Mononuclear cell (primary cell): ENCODE results near the gene CPS1. TPM values are rescaled to one million over a fixed set of nuclear protein-coding genes. Genes with fewer than 3 reads are reported as not detected.

ENCODE experiments used
- H3K27me3 ChIP-seq: 2 replicates; pipeline ENCODE4 v1.6.0; 2011; ENCODE audit warnings: low read length, control low read depth; ENCODE audit not compliant: insufficient read depth
- H3K4me1 ChIP-seq: 2 replicates; pipeline ENCODE4 v1.5.1; 2011; ENCODE audit warnings: mild to moderate bottlenecking, low read length, control low read depth; ENCODE audit not compliant: insufficient read depth
- H3K4me3 ChIP-seq: 2 replicates; pipeline ENCODE4 v1.5.1; 2011; ENCODE audit warnings: mild to moderate bottlenecking, low read length, moderate library complexity
- H3K9me3 ChIP-seq: 2 replicates; pipeline ENCODE4 v1.5.1; 2011; ENCODE audit warnings: low read depth, mild to moderate bottlenecking, control low read depth, low read length
- total RNA-seq: library from RNA; depleted of rRNA; stranded (reverse); fragments of >200 nt; gene quantifications from one replicate; pipeline ENCODE4 v1.2.3, GENCODE V29; 2012

The CPS1 gene
- 0.42 TPM for total RNA-seq

DNA sequence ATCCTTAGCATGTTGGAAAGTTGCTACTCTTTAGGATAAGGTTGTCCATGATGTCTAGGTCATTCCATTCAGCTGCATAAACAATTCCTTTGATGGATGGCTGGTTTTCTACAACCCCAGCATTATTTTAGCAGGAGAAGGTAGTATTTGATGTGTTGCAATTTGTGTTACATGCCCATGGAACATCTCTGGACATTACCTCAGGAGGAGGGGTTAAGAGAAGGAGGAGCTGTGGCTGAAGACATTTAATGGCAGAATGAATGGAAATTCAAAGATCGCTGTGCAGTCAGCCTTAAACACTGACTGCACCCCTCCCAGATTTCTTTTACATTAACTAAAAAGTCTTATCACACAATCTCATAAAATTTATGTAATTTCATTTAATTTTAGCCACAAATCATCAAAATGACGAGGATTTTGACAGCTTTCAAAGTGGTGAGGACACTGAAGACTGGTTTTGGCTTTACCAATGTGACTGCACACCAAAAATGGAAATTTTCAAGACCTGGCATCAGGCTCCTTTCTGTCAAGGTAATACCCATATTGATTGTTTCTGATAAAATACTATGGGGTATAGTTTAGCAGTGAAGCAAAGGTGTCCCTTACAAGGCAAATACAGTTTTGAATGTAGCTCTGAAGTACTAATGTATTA lies at the start of gene CPS1:
Gene CPS1, plus strand, starts transcription at position 271 of the 652 bp plus-strand sequence. Its CDS starts 135 bp downstream, at position 406.
- H3K4me1 ChIP-seq: no peaks in the 10 kb centered on the region
- H3K27me3 ChIP-seq: no peaks in the 10 kb centered on the region
- no peaks in the 10 kb centered on the region for H3K9me3 ChIP-seq
- no peak within 1 kb of the TSS for H3K4me3 ChIP-seq

- Histone ChIP-seq H3K4me3 (no peak overlapping the region), H3K9me3 (peaks cover 5% of the 10 kb centered on the region), H3K4me1 (no peaks in the 10 kb centered on the region), H3K27me3 (peaks cover 7% of the 10 kb centered on the region)
Observed at GRCh38 chr2:210515911-210516310, 40.5 kb upstream of the CPS1 start.

- H3K9me3 ChIP-seq: peaks cover 5% of the 10 kb centered on the region
- H3K27me3 ChIP-seq: peaks cover 7% of the 10 kb centered on the region
- H3K4me3 ChIP-seq: no peak overlapping the region
- H3K4me1 ChIP-seq: no peaks in the 10 kb centered on the region
Observed at GRCh38 chr2:210517264-210517663, 39.1 kb upstream of the CPS1 start.

DNA sequence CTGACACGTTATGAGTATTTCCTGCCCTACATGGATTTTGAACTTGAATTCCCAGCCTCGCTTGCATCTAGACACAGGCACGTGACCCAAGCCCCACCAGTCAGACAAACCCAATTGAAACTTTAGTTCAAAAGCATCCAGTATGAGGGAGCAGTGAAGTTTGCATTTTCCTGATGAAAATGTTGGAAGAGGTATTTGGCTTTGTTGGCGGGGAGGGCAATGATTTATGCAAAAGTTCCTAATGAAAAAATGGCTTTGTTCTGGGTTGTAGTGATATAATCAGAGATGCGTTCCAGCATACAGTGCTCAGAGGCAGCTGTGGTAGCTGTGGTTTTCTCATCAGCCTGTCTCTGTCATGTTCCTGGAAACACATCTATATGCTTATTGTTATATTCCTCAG lies 36.8 kb upstream of the CPS1 start:
- Histone ChIP-seq H3K4me3 (no peak overlapping the region), H3K4me1 (no peaks in the 10 kb centered on the region), H3K27me3 (peaks cover 7% of the 10 kb centered on the region), H3K9me3 (no peaks in the 10 kb centered on the region)

DNA sequence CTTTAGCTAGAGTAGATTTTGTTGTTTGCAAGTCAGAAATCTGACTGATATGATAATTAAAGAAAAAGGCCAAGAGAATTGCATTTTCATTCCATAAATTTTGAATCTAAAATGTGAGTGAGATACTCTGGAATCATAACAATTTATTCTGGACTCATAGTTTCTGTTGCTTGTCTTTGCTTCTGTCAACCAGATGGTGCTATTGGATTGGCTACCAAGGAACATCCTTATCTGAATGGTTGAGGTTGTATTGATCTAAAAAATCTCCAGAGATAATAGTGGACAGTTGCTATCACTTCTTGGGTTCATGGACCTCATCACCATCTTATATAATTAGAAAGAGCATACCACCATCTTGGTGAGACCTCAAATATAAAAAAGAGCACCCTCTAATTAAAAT lies 34.0 kb upstream of the CPS1 start:
- Histone ChIP-seq H3K27me3 (peaks cover 7% of the 10 kb centered on the region), H3K4me3 (no peak overlapping the region), H3K9me3 (no peaks in the 10 kb centered on the region), H3K4me1 (no peaks in the 10 kb centered on the region)

- Histone ChIP-seq H3K4me3 (no peak overlapping the region), H3K27me3 (no peaks in the 10 kb centered on the region), H3K9me3 (no peaks in the 10 kb centered on the region), H3K4me1 (no peaks in the 10 kb centered on the region)
Observed at GRCh38 chr2:210523650-210524289, 32.6 kb upstream of the CPS1 start.

DNA sequence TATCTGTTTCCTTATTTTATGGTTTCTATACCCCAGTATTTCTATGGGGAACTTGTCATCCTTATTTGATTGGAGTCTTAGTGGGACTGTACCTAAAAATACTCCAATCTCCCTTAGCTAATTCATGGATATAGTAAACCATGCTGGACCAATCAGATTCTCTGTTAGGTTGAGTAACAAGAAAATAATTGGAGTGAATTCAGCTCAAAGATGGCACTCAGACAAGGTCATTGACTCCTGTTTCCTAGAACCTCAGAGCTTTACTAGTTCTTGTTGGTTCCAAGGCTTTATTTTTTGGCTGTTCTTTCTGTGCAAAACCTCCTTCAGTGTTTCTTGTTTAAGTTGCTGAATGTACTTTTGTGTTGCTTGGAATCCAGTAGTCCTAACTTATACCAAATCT lies 31.9 kb upstream of the CPS1 start:
- no peaks in the 10 kb centered on the region for H3K27me3 ChIP-seq
- H3K9me3 ChIP-seq: no peaks in the 10 kb centered on the region
- no peaks in the 10 kb centered on the region for H3K4me1 ChIP-seq
- no peak overlapping the region for H3K4me3 ChIP-seq

DNA sequence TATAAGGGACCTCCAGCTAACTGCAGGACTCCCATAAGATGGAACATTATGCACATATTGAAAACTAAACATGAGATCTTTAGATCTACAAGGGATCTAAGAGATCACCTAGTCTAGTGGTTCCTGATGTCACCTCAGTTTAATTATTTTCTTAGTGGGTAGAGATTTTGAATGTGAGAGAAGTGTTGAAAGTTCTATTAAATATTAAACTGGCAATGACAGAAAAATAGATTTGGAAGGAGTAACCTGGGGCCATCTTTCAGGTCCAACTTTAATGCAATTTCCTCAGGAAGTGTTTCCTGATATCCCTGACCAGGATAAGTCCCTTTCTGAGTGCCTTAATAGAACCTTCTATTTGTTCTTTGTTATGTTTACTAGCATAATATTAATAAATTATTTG lies 29.1 kb upstream of the CPS1 start:
- no peaks in the 10 kb centered on the region for H3K27me3 ChIP-seq
- H3K4me3 ChIP-seq: no peak overlapping the region
- H3K4me1 ChIP-seq: no peaks in the 10 kb centered on the region
- H3K9me3 ChIP-seq: no peaks in the 10 kb centered on the region

DNA sequence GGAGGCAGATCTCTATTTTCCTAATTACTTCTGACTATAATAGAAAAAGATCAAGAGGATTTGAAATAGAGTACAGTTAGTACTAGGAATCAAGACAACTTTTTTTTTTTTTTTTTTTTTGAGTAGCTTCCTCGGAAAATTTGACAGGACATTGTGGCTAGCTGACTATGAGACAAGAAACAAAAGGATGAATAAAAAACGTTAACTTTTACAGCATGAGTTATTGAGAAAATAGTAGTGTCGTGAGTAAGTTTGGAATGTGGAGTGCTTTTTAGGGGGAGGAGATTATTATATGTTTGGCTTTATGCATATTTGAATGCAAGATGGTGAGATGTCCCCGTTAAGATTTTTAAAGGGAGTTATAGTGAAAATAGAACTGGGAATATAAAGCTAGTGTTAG lies 27.7 kb upstream of the CPS1 start:
- Histone ChIP-seq H3K27me3 (no peaks in the 10 kb centered on the region), H3K9me3 (no peaks in the 10 kb centered on the region), H3K4me3 (no peak overlapping the region), H3K4me1 (no peaks in the 10 kb centered on the region)

- Histone ChIP-seq H3K4me1 (no peaks in the 10 kb centered on the region), H3K4me3 (no peak overlapping the region), H3K9me3 (no peaks in the 10 kb centered on the region), H3K27me3 (no peaks in the 10 kb centered on the region)
Observed at GRCh38 chr2:210531050-210531449, 25.3 kb upstream of the CPS1 start.

DNA sequence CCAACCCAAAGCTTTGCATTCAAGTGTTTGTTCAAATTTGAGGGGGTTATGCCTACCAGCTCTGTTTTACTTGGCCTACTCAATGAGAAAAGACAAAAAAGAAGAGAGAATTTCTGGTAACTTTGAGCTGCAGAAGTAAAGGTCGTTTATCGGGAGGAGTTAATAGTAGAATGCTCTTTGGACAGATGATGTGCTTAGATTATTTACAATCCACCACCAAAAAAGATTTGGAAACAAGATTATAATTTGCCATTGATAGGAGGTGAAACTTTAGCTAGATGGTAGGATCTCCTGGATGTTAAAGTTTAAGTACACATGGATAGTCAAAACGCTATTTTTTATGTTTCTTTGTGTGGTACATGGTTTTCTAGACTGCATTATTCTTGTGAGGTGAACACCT lies 24.9 kb upstream of the CPS1 start:
- Histone ChIP-seq H3K4me3 (no peak overlapping the region), H3K9me3 (no peaks in the 10 kb centered on the region), H3K4me1 (no peaks in the 10 kb centered on the region), H3K27me3 (no peaks in the 10 kb centered on the region)

DNA sequence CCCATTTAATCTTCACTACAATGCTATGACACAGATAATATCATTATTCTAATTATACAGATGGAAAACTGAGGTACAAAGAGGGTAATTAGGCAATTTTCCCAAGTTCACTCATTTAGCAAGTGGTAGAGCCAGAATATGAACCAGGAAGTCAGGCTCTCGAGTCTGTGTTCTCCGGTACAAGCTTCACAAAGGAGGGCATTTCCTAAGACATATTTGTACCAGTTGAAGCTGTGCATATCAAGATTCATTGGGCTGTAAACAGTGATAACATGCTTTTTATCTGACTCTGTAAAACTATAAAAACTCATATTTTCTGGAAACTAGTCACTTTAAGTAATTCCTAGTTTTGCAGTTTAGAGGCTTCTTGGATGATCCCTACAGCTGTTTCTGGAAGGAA lies 23.0 kb upstream of the CPS1 start:
- Histone ChIP-seq H3K27me3 (no peaks in the 10 kb centered on the region), H3K9me3 (no peaks in the 10 kb centered on the region), H3K4me1 (no peaks in the 10 kb centered on the region), H3K4me3 (no peak overlapping the region)

GRCh38 chr2:210534879-210535278 lies 21.5 kb upstream of the CPS1 start:
- Histone ChIP-seq H3K9me3 (no peaks in the 10 kb centered on the region), H3K4me1 (no peaks in the 10 kb centered on the region), H3K4me3 (no peak overlapping the region), H3K27me3 (no peaks in the 10 kb centered on the region)

- Histone ChIP-seq H3K4me3 (no peak overlapping the region), H3K4me1 (no peaks in the 10 kb centered on the region), H3K9me3 (no peaks in the 10 kb centered on the region), H3K27me3 (no peaks in the 10 kb centered on the region)
Observed at GRCh38 chr2:210536973-210537650, 19.3 kb upstream of the CPS1 start.

DNA sequence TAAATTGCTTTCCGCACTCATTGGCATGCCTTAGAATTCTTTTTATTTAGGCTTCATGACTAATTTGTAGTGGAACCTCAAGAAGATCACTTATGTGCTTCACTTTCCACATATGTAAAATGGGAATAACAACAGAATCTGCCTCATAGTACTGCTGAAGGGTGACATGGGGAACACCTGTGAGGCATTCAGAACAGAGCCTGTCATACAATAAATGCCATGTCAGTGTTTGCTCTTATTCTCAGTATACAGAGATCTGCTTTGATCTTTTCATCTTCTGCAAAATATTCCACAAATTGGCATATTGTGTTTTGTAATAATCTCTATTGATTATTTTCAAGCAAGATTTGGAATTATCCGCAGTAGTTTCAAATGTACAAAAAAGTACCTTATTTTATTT lies 17.4 kb upstream of the CPS1 start:
- H3K27me3 ChIP-seq: no peaks in the 10 kb centered on the region
- no peaks in the 10 kb centered on the region for H3K9me3 ChIP-seq
- no peaks in the 10 kb centered on the region for H3K4me1 ChIP-seq
- H3K4me3 ChIP-seq: no peak overlapping the region
